Inferior parietal cortex (tissue), 1 donor: ENCODE data around the gene NFKBIA.
"Not testable (repeated sequence)": the region's sequence is repeated elsewhere in the genome, so short reads cannot be mapped to it uniquely, and the experiment has no call there.

Source experiments
- DNase-seq: peaks from one replicate; pipeline ENCODE4 v3.0.0-alpha.2; 2016; ENCODE audit errors: extremely low spot score

The NFKBIA gene

GRCh38 chr14:35391388-35391710, 13.2 kb downstream of the NFKBIA start:
- DNase-seq, result no peak

- no peak for DNase-seq
Observed at GRCh38 chr14:35390577-35391387, 13.8 kb downstream of the NFKBIA start.

- no peak for DNase-seq
Observed at GRCh38 chr14:35389315-35389667, 15.3 kb downstream of the NFKBIA start.

GRCh38 chr14:35388656-35389314, 15.8 kb downstream of the NFKBIA start:
- DNase-seq, result no peak

- no peak for DNase-seq
Observed at GRCh38 chr14:35387713-35388579, 16.6 kb downstream of the NFKBIA start.

GRCh38 chr14:35387219-35387618, 17.3 kb downstream of the NFKBIA start:
- no peak for DNase-seq

- no peak for DNase-seq
Observed at GRCh38 chr14:35386673-35387125, 17.9 kb downstream of the NFKBIA start.

- DNase-seq, result peak; percentile 73
Observed at GRCh38 chr14:35385042-35385839, 19.3 kb downstream of the NFKBIA start.

GRCh38 chr14:35384455-35385041, 20.0 kb downstream of the NFKBIA start:
- no peak for DNase-seq

- no peak for DNase-seq
Observed at GRCh38 chr14:35383569-35384454, 20.7 kb downstream of the NFKBIA start.

GRCh38 chr14:35380794-35381193, 23.8 kb downstream of the NFKBIA start:
- DNase-seq, result no peak

- not testable (repeated sequence) for DNase-seq
Observed at GRCh38 chr14:35379234-35379933, 25.2 kb downstream of the NFKBIA start.

- no peak for DNase-seq
Observed at GRCh38 chr14:35378425-35379233, 25.9 kb downstream of the NFKBIA start.

GRCh38 chr14:35375558-35376025, 29.0 kb downstream of the NFKBIA start:
- DNase-seq, result no peak

GRCh38 chr14:35374263-35374712, 30.3 kb downstream of the NFKBIA start:
- no peak for DNase-seq

GRCh38 chr14:35373208-35373607, 31.3 kb downstream of the NFKBIA start:
- DNase-seq, result not testable (repeated sequence)

GRCh38 chr14:35370969-35371368, 33.6 kb downstream of the NFKBIA start:
- no peak for DNase-seq

- DNase-seq, result no peak
Observed at GRCh38 chr14:35369701-35370191, 34.8 kb downstream of the NFKBIA start.
